GM11168 (cell line): ENCODE data around the gene TTLL6.

Experiments used
- in situ Hi-C: fragments of 300-500 bp; cut with MboI; formaldehyde crosslinking; loops from one replicate; pipeline ENCODE4 v1.12.0; 2022; ENCODE audit warnings: low sequenced_read_pairs; ENCODE audit not compliant: unreplicated experiment

TTLL6 gene

DNA sequence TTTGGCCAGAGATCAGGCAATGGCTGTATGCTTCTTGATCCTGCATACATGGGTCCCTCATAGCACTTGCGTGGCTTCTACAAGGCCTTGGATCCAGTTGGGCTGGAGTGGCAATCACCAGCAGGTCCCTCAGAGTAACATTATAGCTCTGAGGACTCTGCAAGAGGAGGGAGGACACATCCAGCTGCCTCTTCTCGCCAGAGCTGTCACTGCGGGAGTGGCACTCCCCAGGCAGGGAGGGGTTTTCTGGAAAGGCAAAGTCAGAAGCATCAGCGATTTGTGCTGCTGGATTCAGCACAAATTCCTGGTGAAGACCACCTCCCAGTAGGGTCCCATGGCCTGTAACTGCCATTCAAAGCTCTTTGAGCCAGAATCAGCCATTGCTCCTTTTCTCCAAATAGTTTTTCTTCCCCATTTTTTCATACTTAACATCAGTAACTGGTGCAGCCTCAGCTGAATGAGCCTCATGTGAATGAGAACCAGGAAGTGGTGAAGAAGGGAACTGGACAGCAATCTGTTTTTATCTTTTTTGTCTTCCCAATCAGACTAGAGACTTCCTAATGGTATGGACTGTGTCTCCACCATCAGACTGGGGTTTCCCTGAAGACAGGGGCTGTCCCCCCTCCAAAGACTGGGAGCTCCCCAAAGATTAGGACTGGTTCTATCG is 47.9 kb downstream of the TTLL6 start:
- in situ Hi-C loops = no loop called here

DNA sequence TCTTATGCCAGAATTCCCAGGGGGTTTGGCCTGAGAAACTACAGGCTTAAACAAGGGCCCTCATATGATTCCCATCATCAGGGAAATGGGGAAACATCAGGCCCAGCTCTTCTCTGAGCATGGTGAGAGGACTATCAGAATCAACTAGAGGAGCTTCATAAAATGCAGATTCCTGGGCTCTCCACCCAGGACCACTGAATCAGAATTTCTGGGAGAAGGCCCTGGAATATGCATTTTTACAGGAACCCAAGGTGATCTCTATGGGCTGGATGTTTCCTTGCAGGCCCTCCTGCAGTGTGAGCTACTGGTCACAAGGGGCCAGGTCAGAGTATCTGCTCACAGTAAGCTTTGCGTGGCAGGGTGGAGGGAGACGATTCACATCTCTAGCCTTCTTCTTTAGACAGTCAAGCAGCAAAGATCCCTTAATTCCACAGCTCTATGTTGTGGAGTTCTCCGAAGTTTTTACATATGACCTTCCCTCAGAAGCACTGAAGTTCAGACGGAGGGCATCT is 49.7 kb downstream of the TTLL6 start:
- in situ Hi-C loops = no loop called here

DNA sequence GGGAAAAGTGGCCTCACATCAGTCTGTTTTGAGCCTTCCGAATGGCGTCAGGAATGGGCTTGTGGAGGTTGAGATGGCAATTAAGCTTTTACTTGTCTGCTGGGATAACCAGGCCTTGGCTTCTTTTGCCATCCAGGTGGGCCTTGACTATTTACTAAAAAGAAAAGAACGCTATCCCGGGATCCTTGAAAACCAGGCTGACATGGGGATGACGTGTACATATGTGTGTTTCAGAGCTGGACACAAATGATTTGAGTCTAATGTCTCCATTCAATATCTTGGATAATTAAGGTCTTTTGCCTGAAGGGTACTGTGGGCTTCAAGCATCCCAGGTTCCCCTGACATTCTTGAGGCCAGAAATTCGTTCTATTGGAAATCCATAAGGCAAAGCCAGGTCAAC is 55.9 kb downstream of the TTLL6 start:
- in situ Hi-C loops = no loop called here

DNA sequence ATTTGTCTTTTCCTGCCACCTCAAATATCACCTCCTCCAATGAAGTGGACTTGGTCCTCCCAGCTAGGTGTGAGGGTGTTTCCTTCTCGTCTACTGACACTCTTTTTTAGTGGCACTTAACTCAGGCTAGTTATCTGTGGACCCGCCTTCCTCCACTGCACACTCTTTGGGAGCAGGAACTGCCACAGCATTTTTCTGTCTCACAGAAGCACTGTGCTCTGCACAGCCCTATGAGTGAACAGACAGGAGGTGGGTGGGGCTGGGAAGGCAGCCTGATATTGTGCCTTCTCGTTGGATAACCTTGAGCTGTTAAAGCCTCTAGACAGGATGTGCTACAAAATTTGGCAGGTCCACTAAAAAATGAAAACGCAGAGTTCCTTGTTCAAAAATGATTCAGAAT is 56.6 kb downstream of the TTLL6 start:
- in situ Hi-C loops = no loop called here

DNA sequence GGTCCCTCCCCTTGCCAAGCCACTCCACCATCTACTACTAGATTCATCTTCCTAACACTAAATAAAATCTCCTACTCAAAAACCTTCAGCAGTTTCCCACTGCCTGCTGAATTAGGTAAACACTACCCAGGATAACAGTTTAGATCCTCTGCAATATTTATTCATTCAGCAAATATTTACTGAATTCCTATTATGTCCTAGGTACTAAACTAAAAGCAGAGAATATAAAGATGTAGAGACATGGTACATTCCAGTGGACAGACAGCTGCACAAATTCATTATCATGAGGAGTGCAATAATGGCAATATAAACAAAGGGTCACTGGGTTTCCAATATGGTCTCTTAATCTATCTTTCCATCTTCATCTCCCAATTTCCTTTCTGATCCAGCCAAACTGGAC is 57.7 kb downstream of the TTLL6 start:
- in situ Hi-C loops = no loop called here

DNA sequence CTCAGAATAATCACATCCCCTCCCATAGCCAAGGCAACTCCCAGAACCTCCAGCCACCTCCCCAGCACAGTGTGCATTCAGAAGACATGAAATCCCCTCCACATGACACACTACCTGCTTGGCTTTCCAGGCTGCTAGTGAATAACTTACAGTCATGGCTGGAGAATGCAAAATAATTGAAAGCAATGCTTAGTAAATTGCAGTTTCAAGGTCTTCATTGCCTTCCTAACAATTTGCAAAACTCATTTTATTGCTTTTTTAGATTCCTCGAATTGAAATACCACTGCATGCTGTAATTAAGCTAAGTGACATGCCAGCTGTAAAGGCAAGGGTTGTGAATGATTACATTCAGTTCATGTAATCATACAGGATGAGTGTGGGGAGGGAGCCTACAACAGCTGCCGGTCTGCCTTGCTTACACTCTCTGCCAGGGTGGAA is 59.5 kb downstream of the TTLL6 start:
- in situ Hi-C loops = no loop called here

DNA sequence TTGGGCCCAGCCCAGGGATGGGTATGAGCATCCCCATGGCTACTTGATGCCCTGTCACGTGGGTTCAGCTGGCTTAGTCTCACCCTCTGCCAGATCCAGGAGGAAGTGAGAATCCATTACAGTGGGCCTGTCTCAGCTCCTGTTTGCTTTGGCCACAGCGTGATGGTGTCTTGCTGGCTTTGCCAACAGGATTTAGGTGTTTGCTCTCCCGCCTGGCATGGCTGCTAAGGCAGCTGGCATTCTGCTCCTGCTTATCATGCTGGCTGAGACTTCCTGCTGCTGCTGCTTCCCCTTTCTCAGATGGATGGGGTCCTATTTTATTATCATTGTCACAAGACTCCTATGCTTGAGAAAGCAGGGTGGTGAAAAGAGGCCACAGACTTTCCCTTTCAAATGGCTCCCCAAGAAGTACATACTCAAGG is 60.2 kb downstream of the TTLL6 start:
- in situ Hi-C loops = no loop called here

DNA sequence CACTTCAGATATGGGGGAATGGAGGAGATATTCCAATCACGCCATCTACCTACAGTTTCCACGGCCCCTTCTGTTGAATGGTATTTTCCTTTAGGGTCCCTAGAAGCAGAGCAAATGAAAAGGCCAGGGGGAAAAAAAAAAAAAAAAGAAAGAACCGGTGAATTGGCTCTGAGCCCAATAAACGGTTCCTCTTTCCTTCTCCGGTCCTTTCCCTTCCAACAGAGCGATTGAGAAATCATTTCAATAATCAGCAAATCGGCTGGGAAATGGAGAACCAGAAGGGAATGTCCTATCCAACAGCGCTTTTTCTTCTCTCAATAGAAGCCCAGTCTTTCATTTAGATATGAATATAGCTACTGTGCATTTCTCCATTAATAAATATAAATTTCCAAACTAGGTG is 61.7 kb downstream of the TTLL6 start:
- in situ Hi-C loops = no loop called here

DNA sequence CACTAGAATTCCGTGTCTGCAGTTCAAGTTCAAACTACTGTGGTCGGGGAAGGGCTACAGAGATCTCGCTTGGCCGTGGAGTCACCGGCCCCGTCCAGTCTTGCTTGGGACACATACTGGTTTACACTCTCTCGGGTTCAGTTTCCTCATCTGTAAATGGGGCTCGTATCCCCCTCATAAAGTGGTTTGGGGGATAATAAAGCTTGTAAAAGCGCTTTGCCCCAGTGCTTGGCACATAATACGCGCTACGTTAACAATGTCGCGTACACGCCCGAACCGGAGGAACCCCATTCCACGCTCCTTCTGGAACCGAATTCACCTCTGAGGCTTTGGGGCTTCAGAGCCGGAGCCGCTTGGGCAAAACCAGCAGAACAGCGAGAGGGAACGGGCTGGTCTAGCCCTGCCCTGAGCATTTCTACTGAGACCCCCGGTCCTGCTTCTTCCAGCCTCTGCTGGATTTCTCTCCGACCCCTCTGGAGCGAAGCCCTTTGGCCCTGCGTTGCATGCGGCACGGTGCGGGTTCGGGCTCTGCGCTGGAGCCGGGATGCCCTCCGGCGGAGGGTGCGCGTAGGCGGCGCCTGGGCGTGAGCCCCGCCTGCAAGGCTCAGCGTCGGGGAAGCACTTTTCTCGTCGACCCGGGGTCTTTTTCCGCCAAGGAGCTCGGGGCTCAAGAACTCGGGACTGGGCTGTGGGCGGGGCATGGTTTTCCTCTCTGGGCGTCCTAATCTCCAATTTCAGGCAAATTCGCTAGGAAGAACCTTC is 62.3 kb downstream of the TTLL6 start:
- in situ Hi-C loops = no loop called here

DNA sequence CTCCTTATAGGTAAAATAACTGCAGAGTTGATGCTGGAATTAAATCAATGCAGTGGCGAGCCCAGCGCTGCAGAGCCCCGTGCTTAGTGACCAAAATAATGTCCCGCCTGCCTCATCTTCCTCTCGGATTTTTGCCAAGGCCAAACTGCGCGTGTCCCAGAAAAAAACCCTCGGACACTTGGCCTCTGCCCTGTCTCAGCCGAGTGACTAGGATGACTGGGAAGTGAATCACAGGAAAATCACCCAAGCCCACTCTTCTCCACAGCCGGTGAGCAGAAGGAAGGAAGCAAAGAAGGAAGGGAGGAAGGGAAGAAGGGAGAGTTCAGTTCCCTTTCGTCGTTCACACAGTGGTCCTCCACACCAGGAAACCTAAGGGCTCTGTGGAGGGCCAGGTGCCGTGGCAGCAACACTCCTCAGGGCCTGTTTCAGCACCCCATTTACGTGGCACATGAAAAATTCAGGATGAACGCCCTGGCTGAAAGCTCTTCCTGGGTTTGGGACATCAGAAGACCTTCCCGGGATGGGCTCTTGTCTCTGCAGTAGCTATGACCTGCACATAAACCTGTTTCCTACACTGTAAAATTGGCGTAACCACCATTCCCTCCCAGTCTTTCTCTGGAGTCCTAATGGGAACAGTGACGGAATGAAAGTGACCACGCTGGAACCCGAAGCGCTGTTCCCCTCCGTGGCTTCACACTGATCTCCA is 63.1 kb downstream of the TTLL6 start:
- in situ Hi-C loops = no loop called here

DNA sequence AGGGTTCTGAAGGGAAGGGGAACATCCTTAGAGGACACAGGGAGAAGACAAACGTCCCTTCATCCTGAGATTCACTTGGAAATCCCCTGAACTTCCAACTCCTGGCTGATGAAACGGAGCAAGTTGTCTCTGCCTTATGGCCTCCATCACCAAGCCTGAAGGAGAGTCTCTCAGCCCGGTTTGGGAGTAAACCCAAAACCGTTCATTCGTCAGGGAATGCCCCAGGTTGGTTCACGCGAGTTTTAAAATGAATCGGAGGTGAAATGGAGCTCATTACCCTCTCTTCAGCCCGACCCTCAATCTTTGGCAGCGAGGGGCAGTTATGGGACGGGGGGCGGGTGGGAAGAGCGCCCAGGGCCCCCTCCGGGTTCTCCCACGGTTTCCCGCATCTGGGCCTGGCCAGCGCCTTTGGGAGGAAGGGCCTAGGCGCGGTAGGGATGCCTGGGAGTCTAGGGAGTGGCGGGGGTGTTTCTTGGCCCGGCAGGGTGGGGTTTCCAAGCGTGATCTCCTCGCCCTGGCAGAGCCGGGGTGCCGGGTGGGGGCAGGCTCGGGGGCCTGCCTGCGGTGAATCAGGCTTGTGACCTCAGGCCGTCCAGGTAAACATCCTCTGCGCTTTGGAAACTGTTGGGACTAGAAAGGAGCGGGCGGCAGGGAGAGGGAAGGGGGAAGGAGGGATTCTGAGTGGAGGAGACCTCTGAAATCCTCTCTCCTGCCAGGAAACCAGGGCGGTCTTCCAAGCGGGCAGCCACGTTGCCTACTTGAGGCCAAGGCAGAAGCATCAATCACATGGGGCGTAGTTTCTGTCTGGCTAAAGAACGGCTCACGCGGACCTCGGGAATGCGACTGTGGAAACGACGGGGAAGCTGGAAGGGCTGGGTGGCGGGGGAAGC is 64.4 kb downstream of the TTLL6 start:
- in situ Hi-C loops = no loop called here

DNA sequence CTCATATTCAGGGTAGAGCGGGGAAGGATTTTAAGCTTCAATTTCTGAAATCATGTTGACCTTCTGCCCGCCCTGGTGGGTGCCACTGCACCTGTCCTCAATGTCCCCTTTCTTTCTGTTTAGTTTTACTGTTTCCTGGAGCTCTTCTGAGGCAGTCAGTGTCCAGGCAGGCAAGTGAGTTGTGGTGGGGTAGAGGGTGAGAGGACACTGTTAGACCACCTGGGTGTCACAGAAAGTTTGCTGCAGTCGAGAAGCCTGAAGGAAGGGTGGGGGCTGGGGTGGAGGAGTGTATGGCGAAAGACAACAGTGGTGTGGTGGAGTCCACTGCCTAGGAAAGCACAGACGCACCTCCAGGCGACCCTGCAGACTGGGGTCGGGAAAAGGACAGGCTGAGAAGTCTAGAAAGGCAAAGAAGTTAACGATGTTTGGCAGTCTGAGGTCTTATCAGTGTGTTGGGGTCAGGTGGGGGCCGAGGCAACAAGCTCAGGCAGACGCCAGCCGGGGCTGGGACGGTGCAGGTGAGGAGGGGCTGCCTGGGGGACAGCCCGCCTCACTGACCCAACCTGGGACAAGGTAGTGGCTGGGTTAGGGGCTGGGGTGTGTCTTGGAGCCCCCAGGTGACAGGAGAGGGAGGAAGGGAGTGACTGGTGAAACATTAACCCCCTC is 65.2 kb downstream of the TTLL6 start:
- in situ Hi-C loops = no loop called here

DNA sequence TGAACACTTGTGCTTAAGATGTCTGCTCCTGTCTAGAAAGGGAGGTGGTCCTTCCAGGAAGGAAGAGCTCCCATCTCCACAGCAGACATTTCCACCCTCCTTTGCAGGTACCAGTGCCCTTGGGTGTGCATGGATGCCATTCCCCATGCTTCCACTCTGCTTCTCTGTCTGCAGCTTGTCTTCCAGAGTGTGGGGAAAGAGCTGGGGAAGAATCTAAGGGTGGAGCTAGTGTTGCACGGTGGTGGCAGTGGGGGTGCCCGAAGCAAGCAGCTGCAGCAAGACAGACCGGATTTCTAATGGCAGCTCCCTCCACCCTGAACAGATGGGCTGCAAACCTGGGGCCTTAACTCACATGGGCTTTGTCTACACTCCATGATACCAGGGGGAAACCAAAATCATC is 65.9 kb downstream of the TTLL6 start:
- in situ Hi-C loops = no loop called here

DNA sequence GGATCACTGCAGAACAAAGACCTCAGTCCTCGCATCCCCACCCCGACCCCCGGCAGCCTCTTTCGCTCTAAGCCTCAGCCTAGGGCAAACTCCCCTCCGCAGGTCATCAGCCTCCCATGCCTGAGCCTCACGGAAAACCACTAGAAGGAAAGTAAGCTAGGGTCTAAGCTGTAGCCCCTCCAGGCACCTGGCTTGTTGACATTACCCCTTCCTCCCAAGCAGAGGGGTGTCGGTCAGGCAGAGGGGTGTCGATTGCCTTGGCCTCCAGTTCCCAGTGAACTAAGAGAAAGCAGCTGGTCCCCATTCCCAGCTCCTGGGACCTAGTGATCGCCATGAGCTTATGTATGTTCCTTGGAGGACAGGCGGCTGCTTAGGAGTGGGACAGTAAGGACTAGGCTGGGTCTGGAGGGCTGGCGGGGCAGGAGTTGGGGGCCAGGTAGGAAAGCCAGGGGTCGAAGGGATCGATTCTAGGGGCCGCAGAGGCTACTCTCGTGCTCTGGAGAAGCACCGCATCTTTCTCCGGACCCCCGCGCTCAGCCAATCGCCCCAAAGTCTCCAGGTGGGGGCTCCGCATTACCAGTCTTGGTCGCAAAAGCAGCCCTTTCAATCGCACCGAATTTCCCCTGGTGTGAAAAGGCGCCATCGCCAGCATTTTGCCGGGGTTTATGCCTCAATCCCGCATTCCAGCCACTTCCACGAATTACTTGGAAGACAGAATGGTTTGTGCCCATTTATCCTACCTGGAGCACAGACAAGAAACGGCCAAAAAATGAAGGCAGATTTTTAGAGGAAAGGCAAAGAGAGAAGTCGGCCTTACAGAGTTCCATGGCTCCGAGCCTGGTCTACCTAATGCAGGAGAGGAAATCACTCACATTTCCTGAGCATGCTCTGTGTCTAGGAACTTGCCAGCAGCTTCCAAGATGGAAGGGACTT is 67.1 kb downstream of the TTLL6 start:
- in situ Hi-C loops = no loop called here

DNA sequence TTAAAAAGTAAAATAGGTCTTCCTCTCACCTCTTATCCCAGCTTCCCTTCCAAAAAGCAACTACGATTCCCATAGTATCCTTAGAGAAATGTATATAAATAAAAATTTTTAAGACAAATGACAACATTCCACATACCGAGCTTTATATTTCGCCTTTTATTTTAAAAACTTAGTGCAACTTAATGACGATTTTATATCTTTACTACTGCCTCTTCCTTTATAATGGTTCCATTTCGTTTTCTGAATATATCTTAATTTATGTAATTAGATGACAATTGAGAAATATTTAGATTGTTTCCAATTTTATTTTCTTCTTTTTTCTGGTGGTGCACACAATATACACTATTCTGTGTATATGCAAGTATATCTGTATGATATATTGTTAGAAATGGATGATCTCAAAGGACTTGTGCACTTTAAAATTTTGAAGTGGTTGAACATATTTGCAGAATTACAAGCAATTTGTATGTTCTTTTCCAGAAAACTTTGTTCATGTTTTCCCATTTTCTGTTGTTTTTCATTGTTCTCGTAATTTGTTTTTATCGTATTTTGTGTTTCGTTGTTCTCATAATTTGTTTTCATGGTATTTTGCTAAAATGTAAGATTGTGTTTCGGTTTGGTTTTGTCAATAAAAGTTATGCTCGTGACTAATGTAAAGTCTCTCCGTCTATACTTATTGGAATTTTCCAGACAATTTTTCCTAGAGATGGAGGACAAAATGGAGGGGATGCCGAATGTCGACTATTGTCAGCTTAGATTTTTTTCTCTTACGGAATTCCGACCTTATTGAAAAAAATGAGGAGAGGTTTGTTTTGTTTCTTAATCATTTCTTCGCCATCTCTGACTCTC is 68.1 kb downstream of the TTLL6 start:
- in situ Hi-C loops = no loop called here

DNA sequence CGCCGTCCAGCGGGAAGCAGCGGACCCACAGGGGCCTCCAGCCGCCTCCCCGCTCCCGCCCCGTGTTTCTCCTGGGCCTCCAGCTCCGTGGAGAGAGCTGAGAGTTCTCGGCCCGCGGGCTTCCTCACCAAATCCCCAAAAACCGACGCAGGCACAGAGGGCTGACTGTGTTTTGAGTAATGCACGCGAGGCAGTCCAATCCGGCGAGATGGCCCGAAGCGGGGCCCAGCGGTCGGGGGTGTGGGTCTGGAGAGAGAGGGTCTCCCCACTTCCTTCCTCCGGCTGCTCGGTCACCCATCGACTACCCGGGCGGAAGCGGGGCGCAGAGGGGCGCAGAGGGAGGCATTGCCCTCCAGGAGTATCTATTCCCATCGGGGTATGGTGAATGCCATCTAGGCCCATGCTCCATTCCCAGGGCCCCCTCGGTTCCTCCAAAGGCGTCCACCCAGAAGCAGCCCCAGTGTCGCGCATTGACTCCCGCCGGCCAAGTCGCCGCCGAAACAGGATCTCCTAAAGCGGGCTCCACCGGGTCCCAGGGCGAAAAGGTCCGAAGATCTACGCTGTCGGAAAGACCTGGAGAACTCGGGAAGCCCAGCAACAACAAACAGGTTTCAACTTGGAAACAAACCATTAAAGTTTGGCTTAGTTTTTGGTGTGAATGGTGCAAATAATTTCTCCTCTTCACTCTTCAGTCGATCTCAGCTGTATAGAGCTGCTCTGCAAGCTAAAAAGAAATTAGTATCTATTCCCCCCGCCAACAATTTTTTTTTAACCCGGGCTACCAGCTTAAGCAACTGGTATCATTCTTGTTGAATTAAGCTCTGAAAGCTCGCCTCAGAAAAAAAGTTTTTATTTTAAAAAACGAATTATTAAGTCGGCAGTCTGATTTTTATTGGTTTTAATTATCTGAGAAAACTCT is 69.3 kb downstream of the TTLL6 start:
- in situ Hi-C loops = no loop called here
